ENCODE measurements around the gene KLF6.

Gene KLF6

DNA sequence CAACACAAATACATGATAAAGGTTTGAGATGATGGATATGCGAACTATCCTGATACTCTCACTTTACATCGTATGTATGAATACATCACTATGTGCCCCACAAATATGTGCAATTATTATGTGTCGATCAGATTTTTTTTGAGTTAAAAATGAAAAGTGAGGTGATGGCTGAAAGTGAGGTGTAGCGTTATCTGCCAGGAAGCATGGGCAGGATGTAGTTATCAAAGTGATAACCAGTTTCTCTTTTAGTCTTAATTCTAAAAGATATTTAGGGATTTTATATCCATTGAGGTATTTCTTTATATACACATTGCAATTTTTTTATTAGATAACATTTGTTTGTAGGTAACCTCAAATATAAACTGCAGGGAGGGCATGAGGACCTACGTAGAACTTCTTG, 15.6 kb upstream of the KLF6 start:
- no peak for TF ChIP-seq CTCF (IDR thresholded peaks at IDR 0.05; ENCODE audit: low read depth, low read length, missing control alignments)
- DNase-seq (ENCODE audit: extremely low read depth, low read depth): no peak
- no peak overlapping the region for H3K4me3 ChIP-seq (replicated peaks; ENCODE audit: low read depth, low read length)

- H3K4me3 ChIP-seq (replicated peaks; ENCODE audit: low read depth, low read length): no peak overlapping the region
- TF ChIP-seq CTCF (IDR thresholded peaks at IDR 0.05; ENCODE audit: low read depth, low read length, missing control alignments): no peak
- no peak for DNase-seq (ENCODE audit: extremely low read depth, low read depth)
Measured at GRCh38 chr10:3797750-3798149, 12.7 kb upstream of the KLF6 start.

- no peak overlapping the region for H3K4me3 ChIP-seq (replicated peaks; ENCODE audit: low read depth, low read length)
- DNase-seq (ENCODE audit: extremely low read depth, low read depth): no peak
- no peak for TF ChIP-seq CTCF (IDR thresholded peaks at IDR 0.05; ENCODE audit: low read depth, low read length, missing control alignments)
Measured at GRCh38 chr10:3793553-3793952, 8.5 kb upstream of the KLF6 start.

DNA sequence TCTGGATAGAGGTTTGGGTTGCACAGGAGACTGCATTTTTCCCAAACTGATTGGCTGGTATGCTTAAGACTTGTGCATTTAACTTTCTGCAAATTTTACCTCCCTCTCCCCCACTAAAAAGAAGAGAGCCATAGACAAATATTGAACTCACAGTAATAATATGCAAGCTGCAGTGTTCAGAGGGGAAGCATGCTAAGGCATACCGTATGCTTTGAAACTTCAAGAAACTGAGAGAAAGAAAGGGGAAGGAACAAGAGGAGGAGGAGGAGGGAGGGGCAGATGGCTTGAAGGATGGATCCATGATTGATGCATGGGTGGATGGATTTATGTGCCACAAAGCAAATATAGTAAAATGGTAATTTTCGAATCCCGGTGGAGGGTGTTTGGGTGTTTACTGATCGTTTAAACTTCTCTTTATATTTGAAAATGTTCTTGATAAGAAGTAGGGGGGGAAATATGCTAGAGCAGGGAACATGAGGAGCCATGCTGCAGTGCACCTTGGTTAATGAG, 7.8 kb upstream of the KLF6 start:
- TF ChIP-seq CTCF (IDR thresholded peaks at IDR 0.05; ENCODE audit: low read depth, low read length, missing control alignments): no peak
- no peak overlapping the region for H3K4me3 ChIP-seq (replicated peaks; ENCODE audit: low read depth, low read length)
- DNase-seq (ENCODE audit: extremely low read depth, low read depth): no peak

DNA sequence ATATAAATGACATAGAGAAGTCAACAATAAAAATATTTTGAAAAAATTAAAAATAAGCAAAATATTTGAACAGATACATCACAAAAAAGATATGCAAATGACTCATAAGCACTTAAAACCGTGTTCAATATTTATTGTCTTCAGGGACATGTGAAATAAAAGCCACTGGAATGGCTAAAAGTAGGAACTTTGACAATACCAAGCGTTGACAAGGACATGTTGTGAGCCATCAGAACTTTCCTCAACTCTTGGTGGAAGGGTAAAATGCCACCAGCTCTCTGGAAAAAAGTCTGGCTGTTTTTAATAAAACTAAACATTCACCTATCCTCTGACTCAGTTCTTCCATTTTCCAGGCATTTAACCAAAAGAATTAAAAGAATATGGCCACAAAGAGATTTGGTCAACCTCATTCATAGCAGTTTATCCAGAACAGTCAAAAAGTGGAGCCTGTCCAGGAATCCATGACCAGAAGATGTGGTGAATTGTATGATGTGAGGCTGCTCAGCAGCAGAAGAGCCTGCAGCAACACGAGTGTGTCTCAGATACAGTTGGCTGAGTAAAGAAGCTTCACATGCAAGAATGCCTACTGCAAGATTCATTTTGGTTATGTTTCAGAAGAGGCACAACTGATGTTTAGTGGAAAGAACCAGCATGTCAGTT, 7.1 kb upstream of the KLF6 start:
- no peak for TF ChIP-seq CTCF (IDR thresholded peaks at IDR 0.05; ENCODE audit: low read depth, low read length, missing control alignments)
- DNase-seq (ENCODE audit: extremely low read depth, low read depth): no peak
- no peak overlapping the region for H3K4me3 ChIP-seq (replicated peaks; ENCODE audit: low read depth, low read length)

- TF ChIP-seq CTCF (IDR thresholded peaks at IDR 0.05; ENCODE audit: low read depth, low read length, missing control alignments): no peak
- DNase-seq (ENCODE audit: extremely low read depth, low read depth): no peak
- no peak overlapping the region for H3K4me3 ChIP-seq (replicated peaks; ENCODE audit: low read depth, low read length)
Measured at GRCh38 chr10:3790858-3791257, 5.8 kb upstream of the KLF6 start.

- no peak for DNase-seq (ENCODE audit: extremely low read depth, low read depth)
- no peak overlapping the region for H3K4me3 ChIP-seq (replicated peaks; ENCODE audit: low read depth, low read length)
- TF ChIP-seq CTCF (IDR thresholded peaks at IDR 0.05; ENCODE audit: low read depth, low read length, missing control alignments): no peak
Measured at GRCh38 chr10:3790272-3790671, 5.3 kb upstream of the KLF6 start.
